Superior temporal gyrus (tissue), 1 donor: Measurements from ENCODE around the gene C1QTNF12.

Source experiments
- DNase-seq: peaks from one replicate; pipeline ENCODE4 v3.0.0-alpha.2; 2016; ENCODE audit errors: extremely low spot score

Gene C1QTNF12

GRCh38 chr1:1246577-1247340 is at the start of gene C1QTNF12:
Gene C1QTNF12 (minus strand): TSS chr1:1246722. CDS start chr1:1246690, 32 bp downstream.
- no peak for DNase-seq

- no peak for DNase-seq
Observed at GRCh38 chr1:1295154-1295923, 48.8 kb upstream of the C1QTNF12 start.

DNA sequence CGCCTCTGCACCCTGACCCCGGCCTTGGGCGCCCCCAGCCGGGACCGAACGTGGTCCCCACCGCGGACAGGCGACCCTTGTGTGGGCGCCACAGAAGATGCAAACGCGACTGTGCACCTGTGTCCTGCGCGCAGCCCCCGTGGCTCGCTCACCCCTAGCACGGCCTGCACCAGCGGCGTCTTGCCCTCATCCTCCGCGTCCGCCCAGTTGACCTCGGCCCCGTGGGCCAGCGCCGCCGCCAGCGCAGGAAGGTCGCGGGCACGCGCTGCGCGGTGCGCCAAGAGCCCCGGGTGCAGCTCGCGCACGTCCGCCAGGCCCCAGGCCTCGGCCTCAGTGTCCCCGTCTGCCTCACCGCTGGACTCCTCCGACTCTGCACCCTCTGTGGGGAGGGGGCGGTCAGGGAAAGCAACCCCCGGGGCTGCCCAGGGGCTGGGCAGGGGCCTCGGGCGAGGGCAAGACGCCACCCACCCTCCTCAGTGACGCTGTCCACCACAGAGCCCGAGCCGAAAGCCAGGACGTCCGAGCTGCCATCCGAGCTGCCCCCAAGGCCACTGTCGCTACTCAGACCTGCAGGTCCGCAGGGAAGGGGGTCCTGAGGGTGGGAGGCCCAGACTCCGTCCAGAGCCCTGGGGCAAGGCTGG is 47.8 kb upstream of the C1QTNF12 start:
- no peak for DNase-seq

DNA sequence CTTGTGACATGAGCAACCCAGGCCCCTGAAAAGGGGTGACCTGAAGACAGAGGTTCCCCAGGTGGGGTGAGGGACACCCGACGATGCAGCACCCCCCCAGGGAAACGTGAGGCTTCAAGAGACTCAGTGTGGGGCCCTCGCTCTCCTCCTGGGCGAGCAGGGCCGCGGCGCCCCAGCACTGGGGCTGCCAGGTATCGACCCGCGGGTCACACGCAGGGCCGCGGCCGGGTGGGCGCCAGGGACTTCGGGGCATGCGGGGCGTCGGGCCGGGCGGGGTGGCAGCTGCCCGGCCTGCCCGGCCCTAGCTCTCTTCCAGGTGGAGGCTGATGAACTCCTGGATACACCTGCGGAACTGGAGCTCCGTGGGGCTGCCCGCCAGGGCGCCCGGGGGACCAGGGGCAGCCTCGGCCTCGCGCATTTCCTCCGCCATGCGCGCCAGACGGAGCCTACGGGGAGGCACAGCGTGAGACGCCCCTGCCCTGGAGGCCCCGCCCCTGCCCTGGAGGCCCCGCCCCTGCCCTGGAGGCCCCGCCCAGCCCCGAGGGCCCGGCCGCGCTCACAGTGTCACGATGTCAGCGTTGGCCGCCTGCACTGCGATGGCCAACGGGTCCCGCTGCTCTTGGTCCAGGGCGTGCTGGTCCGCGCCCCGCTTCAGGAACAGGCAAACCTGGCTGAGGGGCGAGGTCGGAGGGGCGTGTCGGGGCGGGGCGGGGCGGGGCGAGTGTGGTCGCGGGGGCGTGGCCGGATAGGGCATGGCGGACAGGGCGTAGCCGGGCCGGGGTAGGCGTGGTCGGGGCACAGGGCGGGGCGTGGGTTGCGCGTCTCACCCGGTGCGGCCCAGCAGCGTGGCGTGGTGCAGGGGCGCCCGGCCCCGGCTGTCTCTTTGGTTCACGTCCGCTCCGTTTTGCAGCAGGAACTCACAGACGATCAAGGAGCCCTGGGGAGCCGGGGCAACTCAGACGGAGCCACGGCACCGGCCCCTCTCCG is 47.0 kb upstream of the C1QTNF12 start:
- DNase-seq, result no peak

DNA sequence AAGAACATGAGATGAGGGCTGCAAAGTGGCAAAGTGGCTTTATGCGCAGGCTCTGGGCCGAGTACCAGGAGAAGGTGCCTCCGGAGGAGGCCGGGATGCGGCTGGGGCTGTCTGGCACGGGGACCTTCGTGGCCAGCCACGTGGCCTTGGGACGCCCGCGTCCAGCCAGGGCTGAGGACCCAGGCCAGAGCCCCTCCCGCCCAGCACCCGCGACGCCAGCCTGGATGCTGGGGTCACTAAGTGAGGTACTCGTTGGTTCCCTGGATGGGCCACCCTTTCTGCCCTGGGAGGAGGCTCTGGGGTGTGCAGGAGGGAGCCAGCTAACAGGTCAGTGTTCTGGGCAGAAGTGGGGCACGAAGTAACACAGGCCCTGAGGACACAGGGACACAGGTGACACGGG is 46.3 kb upstream of the C1QTNF12 start:
- no peak for DNase-seq

DNA sequence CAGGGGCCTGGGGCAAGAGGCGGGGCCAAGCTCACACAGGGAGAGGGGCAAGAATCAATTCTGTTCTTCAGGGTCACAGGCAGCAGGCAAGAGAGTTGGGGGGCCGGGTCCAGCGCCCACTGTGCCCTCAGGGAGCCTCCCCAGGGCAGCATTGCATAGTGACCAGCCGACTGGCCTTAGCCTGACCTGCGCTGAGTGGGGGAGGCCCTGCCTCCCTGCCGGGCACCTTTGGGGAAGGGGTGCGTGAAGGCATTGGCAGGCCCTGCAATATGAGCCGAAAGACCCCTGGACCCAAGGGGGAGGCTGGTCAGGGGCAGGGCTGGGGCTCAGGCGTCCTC is 45.9 kb upstream of the C1QTNF12 start:
- no peak for DNase-seq

GRCh38 chr1:1291548-1292441 is 45.3 kb upstream of the C1QTNF12 start:
- no peak for DNase-seq

- DNase-seq, result no peak
Observed at GRCh38 chr1:1291023-1291528, 44.6 kb upstream of the C1QTNF12 start.

DNA sequence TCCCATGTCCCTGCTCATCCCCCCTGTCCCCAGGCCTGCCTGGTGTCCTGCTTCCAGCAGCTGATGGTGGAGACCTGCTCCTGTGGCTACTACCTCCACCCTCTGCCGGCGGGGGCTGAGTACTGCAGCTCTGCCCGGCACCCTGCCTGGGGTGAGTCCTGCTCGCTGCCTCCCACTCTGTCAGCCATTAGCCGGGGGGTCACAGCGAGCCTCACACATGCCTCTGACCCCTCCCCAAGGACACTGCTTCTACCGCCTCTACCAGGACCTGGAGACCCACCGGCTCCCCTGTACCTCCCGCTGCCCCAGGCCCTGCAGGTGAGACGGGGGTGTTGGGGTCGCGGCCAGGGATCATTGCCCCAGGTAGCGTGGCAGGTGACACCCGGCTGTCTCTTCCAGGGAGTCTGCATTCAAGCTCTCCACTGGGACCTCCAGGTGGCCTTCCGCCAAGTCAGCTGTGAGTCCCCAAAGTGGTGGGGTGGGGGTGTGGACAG is 43.8 kb upstream of the C1QTNF12 start:
- no peak for DNase-seq

DNA sequence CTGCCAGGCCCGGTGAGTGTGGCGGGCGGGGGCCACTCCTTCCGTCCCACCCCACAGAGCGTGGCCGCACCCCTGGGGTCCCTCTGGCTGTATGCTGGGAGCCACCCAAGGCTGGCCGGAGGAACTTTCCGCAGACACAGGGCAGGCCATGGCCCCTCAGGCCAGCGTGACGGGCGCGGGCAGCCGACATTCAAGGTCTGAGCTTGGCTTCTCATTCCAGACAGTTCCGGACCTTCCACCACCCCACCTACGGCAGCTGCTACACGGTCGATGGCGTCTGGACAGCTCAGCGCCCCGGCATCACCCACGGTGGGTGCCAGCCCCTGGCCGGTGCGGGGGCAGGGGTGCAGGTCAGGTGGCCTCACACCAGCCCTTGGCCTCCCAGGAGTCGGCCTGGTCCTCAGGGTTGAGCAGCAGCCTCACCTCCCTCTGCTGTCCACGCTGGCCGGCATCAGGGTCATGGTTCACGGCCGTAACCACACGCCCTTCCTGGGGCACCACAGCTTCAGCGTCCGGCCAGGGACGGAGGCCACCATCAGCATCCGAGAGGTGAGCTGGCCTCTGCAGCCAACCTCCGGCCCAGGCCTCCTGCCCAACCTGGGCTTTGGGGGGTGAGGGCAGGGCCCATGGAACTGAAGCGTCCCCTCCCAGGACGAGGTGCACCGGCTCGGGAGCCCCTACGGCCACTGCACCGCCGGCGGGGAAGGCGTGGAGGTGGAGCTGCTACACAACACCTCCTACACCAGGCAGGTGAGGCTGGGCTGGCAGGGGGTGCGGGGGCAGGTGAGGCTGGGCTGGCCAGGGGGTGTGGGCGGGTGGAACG is 41.0 kb upstream of the C1QTNF12 start:
- DNase-seq, result no peak

GRCh38 chr1:1286313-1287261 is 40.1 kb upstream of the C1QTNF12 start:
- no peak for DNase-seq

DNA sequence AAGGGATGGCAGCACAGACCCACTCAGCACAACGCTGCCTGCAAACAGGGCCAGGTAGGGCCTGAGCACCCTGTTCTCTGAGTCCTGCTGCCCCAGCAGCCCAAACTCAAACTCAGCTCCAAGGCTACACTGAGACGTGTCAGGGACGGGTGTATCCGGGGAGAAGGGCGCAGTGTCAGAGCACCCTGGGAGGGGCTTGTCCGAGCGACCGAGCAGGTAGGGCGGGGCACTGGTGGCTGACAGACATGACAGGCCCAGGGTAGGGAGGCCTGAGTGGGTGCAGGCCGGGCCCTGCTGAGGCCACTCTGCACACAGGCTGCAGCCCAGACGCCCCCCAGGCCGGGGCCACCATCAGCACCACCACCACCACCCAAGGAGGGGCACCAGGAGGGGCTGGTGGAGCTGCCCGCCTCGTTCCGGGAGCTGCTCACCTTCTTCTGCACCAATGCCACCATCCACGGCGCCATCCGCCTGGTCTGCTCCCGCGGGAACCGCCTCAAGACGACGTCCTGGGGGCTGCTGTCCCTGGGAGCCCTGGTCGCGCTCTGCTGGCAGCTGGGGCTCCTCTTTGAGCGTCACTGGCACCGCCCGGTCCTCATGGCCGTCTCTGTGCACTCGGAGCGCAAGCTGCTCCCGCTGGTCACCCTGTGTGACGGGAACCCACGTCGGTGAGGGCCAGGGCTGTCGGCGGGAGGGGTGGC is 39.2 kb upstream of the C1QTNF12 start:
- DNase-seq, result no peak

DNA sequence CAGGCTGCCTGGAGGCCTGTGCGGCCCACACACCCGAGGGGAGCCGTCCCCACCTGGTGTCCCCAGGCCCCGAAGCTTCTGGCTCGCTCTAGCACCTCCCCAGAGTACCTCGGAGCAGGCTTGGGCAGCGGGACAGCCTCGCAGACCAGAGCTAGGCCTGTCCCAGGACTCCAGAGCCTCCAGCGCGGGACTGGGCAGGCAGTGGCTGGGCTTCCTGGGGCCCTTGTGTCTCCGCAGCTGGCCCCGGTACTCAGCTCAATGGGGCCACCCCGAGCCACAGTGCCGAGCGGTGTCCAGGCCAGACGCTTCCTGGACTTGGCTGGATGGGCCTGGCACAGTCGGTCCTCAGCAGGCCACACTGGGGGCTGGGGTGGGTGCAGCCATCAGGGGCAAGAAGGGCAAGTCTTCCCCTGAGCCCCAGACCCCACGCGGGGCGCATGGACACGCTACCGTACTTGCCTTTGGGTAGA is 38.6 kb upstream of the C1QTNF12 start:
- no peak for DNase-seq

DNA sequence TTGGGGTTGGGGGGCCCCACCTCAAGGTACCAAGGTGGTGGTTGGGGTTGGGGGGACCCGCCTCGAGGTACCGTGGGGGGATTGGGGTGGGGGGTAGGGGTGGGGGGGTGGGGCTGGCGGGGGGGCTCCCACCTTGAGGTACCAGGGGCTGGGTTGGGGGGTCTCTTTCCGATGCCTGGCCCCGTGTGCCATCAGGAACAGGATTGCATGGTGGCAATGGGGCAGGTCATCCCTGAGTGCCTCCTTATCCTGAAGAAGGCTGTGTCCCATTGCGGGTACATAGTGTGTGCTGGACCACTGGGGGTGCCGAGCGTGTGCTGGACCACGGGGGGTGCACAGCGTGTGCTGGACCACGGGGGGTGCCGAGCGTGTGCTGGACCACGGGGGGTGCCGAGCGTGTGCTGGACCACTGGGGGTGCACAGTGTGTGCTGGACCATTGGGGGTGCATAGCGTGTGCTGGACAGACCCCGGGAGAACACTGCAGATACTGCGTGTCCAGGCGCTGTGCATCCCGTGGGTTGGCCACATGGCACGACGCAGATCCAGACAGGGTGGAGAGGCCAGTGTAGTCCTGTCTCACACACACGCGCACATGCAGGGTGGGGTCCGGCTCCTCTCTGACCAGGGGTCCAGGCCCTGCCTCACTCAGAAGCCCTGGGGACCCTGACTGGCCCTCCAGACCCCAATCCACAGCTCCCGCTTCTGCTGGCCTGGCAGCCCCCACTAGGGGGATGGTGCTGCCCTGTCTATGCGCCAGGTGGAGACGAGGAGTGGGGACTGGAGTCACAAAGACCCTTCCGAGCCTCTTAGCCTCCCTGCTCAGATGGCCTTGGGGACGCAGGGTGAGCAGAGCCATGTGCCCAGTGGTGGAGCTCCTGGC is 37.9 kb upstream of the C1QTNF12 start:
- DNase-seq, result no peak

DNA sequence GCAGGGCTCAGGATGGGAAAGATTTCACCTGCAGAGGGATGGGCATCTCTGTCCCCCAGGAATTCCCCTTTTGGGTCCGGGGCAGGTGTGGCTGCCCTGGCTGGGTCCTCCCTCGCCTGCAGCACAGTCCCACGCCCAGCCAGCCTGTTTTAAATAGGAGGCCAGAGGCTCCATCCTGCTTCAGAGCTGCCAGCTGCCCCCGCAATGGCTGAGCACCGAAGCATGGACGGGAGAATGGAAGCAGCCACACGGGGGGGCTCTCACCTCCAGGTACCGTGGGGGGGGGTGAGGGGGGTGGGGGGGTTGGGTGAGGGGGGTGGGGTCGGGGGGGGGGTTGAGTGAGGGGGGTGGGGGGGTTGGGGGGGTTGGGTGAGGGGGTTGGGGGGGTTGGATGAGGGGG is 37.3 kb upstream of the C1QTNF12 start:
- DNase-seq, result no peak

- no peak for DNase-seq
Observed at GRCh38 chr1:1282998-1283397, 36.5 kb upstream of the C1QTNF12 start.
